Stimulated activated CD4-positive, alpha-beta T cell treated with anti-CD3 and anti-CD28 coated beads, Interleukin-4, amount 100 ng/mL, for 1 hour (primary cell): ENCODE data around the gene TAMALIN.

Experiments used
- DNase-seq: peaks from one replicate; pipeline ENCODE4 v3.0.0-alpha.2; 2020

Gene TAMALIN

DNA sequence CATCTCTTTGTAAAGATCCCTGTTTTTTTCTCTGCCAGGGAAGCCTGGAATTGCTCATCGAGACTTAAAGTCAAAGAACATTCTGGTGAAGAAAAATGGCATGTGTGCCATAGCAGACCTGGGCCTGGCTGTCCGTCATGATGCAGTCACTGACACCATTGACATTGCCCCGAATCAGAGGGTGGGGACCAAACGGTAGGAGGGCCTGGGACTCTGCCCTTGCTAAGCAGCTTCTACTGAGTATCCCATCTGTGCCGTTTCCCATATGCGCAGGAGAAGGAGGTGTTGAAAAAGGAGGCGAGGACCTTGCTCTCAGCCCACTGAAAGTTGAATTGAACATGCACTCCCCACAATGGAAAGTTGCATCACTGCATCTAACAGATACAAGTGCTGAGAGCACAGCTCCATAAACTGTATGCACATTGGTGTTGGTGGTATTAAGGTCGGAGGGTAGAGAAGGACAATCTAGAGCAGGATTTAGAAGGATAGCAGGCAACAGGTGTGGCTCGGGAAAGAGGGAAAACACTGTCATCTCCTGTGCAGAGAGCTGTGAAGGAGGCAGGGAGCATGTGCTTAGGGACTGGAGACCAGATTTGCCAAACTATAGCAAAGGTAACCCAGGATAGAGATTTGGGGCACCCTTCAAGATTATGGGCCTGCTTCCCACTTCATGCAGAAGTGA, 21.5 kb upstream of the TAMALIN start:
- DNase-seq, result no peak

DNA sequence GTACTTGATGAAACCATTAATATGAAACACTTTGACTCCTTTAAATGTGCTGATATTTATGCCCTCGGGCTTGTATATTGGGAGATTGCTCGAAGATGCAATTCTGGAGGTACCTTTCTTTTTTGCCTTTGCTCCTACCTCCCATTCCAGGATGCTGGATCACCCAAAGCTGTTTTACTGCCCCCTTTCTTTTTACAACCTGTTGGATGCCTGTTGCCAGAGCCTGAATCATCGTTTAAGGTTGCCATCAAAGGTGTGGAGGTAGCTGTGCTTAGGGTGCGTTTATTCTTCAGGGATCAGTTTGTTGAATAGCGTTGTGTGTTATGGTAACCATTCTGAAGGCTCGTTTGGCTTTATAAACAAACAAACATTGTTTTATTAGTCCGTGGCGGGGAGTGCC, 19.9 kb upstream of the TAMALIN start:
- DNase-seq, result no peak

DNA sequence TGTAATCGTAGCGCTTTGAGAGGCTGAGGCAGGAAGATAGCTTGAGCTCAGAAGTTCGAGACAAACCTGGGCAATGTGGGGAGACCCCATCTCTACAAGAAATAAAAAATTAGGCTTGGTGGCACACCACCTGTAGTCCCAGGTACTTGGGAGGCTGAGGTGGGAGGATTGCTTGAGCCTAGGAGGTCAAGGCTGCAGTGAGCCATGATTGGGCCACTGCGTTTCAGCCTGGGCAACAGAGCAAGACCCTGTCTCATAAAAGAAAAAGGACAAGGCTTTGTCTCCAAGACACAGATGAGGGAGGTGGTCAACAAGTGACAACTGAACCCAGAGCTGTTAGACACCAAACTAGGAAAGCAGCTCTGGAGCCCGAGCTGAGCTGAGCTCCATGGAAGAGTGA, 14.5 kb upstream of the TAMALIN start:
- DNase-seq, result no peak

DNA sequence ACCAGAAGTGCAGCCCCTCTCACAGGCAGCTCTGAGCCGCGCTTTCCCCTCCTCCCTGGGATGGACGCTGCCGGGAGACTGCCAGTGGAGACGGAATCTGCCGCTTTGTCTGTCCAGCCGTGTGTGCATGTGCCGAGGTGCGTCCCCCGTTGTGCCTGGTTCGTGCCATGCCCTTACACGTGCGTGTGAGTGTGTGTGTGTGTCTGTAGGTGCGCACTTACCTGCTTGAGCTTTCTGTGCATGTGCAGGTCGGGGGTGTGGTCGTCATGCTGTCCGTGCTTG, 12.3 kb upstream of the TAMALIN start:
- DNase-seq, result no peak

DNA sequence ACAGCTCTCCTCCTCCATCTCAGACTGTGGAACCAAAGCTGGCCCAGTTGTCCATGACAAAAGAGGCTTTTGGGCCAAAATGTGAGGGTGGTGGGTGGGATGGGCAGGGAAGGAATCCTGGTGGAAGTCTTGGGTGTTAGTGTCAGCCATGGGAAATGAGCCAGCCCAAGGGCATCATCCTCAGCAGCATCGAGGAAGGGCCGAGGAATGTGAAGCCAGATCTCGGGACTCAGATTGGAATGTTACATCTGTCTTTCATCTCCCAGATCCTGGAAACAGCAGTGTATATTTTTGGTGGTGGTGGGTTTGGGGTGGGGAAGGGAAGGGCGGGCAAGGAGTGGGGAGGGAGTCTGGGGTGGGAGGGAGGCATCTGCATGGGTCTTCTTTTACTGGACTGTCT, 11.8 kb upstream of the TAMALIN start:
- DNase-seq, result no peak

DNA sequence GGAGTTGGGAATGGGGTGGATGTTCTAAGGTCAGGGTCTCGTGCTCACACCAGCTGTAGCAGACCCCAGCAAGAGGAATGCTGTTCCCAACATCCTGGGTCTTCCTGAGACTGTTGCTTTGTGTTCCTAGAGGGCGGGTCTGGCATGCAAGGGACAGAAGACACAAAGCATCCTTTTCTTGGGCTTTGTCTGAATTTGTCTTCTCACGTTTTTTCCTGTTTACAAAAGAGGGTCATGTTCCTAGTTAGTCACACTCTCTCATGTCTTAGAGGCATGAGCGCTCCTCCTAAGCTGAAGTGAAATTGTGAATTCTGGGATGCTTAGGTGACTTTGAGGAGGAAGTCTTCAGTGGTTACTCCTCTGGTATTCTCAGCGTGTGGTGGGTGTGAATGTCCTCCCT, 9.6 kb upstream of the TAMALIN start:
- DNase-seq, result no peak

DNA sequence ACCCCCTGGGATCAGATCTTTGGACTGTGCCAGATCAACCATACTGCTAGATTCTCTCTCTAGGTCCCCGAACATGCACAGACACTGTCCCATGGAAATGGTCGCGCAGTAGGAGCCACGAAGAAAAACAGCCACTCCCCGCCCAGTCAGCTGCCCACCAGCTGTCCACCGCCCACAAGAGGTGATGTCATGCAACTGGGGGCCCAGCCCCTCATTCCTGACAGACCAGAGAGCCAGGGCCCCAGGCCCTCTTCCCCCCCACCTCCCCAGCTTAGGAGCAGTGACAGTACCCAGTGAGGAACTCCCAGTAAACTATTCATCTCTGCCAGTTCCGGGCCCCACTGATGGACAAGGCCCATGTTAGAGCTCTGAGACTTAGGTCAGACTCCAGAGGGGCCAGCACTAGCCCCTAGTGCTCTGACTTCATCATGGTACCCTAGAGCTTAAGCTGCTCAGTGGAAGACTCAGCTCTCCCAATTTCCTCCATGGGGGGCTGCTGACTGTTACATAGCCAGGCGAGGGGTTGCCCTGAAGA, 3.7 kb upstream of the TAMALIN start:
- no peak for DNase-seq

DNA sequence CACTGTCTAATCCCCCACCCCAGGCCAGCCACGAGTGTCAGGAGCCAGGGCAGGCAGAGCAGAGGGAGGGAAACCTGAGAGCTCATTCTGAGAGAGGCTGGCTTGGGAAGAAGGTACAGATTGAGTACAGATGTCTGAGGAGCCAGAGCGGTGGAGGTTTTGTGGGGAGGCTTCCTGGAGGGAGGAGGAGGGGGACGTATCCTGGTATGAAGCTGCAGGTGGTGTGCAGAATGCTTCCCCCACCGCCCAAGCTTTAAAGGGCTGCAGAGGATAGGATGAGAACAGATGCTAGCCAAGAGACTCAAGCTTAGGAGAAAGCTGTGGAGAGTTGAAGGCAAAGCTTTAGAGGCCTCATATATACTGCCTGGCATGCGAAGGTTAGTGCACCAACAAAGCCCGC, 3.2 kb upstream of the TAMALIN start:
- DNase-seq, result no peak

DNA sequence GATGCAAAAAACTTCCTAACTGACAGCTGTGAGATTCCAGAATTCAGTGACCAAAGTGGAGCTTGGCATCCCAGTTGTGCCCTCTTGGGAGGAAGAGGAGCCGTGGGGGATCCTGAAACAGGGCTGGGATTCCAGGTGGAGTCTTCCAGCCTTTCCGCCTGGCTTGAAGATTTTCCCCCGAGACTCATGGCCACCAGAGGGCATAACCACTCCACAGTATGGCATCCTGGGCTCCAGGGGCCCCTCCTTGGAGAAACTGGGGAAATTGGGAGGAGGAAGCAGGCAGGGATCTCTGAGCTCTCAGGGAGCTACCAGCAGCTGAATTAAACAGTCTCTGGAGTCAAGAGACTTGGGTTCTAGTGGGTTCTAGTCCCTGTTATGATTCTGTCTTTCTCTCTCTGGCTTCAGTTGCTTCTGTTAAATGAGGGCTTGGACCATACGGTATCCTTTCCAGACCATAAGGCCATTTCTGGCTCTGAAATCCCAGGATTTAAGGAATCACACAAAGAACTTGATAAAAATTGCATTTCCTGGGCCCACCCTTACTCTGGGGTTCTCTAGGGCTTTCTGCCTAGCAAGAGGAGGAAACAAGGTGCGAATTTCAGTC, 2.6 kb upstream of the TAMALIN start:
- DNase-seq, result no peak

DNA sequence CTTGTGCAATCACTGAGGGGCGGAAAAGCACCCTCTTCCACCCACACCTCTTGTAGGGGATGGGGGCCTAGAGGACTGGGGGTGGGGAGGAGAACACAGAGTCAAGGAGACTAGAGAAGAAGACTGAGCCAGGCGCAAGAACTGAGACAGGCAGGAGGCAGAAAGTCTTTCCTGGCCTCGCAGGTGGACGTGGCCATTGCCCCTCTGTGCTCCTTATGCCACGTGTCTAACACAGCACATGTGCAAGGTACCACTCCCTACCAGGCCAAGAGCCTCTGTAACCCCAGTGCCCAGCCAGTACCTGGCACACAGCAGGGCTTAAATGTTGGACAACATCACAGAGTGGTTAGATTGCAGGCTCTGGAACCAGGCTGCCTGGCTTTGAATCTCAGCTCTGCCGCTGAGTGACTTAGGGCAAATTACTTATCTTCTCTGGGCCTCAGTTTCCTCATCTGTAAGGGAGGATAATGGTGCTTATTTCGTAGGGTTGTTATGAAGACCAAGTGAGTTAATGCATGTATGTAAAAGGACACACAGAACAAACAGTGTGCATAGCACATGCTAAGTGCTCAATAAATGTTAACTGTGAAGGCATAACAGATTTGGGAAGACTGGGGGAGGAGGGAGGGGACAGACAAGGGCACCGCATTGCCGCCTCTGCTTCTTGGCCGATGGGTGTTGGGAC, 1.4 kb upstream of the TAMALIN start:
- DNase-seq, result no peak

DNA sequence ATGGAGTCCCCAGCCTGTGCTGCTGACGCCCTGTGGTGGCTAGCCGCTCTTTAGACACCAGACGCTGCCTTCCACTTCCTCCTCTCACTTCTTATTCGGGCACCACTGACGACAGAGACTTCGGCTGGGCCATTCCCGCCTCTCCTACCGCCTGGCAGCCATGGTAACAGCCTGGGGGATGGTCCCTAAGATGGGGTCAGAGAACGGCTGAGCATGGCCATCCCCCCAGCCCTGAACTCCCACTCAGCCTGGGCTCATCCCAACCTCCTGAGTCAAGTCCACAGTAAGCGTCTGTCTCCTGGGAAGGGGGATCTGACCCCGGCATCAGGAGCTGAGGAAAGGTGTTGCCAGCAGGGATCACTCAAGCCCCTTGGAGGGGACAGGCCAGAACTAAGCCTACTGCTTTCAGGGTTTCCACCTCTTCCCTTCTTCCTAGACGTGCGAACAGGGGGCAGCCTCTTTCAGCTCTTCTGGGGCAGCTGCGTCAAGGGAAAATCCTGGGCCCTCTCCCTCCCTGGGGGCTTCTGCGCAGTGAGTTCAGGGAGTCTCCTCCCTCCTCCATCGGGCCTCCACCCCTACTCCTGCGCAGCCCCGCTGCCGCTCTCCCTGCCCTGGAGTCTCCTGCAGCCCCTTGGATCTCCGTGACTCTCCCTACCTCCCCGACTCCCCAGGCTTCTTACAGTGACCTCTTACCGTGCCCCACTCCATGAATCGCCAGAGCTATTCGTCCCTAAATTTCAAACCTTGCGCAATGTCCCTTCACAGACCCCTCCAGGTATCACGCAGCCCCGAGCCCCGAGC, 643 bp upstream of the TAMALIN start:
- no peak for DNase-seq

DNA sequence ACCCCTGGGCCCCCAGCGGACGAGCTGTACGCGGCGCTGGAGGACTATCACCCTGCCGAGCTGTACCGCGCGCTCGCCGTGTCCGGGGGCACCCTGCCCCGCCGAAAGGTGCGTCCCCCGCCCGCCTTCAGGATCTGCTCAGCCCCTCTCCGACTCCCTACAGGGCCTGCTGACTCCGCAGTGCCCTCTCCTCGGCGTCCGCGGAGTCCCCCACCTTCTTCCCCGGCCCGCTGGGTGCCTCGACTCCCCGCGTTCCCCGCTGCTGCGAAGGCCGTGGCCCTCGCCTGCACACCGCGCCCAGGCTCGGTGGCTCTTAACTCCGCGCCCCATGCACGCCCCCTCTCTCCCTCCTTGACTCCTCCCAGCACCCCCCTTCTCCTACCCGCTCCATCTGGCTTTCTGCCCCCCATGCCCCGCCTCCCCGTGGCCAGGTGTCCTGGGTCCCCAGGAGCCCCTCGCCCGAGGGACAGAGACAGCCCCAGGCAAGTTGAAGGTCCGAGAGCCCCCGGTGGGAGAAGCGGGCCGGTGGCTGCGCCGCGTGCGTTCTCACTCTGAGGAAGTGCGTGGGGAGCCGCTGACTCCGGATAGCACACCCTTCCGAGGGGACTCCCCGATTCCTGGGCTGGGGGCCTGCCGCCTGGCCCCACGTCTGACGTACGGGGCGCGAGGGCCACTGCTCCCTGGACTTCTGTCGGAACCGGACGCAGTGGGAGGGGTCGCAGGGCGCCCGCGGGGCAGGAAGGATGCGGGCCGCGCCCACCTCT, 594 bp downstream of the TAMALIN start:
- peak; percentile 59 for DNase-seq

DNA sequence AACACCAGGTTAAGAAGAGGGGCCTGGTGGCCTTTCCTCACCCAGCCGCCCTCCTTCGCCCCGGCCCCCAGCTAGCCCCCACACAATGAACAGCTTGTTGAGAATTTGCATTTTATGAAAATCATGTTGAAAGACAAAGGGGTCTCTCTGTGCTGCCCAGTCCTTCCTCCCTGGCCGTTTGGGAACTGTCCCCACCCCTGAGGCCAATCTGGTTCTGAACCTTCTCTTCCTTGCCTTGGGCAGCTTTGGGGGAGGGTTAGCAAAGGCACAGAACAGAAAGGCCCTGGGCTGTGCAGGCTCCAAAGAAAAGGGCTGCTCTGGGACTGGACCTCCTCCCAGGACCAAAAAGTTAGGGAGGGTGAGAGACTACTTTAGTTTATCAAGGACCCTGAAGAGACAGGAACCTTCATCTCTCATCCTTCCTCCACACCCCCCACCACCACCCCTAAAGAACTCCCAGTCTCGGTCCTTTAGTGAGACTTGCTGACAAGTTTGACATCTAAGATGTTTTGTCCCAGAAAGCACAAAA, 1.3 kb downstream of the TAMALIN start:
- no peak for DNase-seq

DNA sequence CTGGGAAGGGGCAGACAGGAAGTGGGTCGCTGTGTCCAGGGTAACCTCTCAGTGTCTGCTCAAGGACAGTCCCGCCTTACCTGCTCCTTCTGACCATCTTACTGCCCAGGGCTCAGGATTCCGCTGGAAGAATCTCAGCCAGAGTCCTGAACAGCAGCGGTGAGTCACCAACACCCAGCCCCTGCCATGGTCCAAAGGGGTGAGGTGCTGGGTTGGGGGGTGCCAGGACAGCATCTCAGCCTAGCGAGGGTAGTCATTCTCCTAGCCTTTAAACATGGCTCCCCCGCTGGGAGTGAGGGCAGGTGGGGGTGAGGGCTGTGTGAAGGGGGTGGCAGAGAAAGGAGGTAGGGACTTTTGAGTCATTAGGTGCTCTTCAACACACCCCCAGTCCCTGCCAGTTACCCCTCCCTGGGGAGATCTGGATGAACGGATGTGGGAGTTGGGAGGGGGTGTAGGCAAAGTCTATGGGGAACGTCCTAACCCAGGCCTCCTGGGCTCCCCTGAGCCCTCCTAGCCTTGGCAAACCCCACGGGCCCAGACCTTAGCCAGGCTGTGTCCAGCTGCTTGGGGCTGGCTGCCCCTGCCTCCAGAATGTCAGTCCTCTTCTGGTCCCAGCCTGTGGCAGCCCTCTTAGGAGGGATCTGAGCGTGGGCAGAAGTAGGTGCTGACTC, 2.5 kb downstream of the TAMALIN start:
- DNase-seq, result no peak

DNA sequence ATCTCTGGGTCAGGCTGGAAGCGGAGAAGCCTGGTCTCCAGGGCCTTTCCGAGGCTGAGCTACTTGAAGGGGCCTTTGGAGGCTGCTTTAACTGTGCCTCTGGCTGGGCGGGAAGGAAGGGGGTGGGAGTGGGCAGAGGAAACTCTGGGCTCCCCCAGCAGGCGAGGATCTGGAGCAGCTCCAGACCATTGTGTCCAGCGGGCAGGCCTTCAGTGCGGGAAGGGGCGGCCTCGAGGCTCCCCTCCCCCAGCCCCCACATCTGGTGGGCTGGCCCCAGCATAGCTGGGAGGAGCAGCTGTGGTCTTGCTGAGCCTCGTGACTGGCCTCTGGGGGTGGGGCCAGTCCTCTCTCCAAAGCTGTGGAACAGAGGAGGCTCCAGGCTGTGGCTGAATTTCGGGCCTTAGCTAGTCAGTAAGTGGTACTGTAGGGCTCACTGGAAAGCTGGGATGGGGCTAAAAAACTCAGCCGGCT, 3.4 kb downstream of the TAMALIN start:
- DNase-seq, result no peak

DNA sequence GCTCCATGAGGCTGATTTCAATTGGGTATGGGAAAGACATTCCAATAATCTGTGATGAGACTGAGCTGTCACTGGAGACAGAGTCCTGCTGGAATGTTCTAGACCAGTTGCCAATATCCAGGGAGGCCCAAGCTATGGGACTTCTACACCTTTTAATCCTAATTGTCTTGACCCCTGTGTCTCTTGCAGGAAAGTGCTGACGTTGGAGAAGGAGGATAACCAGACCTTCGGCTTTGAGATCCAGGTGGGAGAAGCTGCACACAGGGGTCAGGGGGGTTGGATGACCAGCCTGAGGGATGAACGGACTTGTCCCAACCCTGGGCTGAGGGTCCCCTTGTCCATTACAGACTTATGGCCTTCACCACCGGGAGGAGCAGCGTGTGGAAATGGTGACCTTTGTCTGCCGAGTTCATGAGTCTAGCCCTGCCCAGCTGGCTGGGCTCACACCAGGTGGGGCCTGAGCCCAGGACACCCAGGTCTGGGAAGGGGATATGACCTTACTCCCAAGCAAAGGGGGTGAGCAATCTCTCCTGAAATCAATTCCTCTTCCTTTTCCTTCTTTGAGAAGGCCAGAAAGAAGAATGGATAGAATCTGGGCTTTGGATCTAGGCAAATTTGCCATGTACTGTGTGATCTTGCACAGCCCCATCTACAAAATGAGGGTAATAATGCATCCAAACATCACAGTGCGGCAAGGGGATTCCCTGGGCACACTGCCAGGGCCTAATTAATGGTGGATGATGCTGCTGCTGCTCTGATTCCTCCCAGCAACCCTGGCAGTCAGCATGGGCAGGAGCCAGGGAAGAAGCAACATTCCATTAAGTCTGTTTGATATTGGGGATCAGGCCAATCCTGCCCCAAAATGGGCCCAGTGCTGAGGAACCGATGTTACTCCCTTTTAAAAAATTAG, 4.2 kb downstream of the TAMALIN start:
- DNase-seq, result no peak

DNA sequence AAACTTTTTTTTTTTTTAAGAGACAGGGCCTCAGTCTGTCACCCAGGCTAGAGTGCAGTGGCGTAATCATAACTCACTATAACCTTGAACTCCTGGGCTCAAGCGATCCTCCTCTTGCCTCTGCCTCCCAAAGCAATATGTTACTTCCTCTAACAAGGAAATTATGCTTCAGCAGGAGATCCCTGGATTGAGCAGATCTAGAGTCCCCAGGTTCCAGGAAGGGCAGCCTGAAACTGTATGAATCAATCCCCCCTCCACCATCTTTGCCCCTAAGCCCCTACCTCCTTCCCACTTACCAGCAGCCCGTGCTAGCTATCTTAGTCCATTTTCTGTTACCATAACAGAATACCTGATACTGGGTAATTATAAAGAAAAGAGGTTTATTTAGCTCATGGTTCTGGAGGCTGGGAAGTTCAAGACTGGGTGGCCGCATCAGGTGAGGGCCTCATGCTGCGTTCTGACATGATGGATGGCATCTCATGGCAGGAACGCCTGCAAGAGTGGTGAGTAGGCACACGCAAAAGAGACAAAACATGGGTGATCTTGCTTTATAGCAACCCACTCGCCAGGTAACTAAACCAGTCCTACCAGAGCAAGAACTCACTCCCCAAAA, 5.0 kb downstream of the TAMALIN start:
- no peak for DNase-seq

DNA sequence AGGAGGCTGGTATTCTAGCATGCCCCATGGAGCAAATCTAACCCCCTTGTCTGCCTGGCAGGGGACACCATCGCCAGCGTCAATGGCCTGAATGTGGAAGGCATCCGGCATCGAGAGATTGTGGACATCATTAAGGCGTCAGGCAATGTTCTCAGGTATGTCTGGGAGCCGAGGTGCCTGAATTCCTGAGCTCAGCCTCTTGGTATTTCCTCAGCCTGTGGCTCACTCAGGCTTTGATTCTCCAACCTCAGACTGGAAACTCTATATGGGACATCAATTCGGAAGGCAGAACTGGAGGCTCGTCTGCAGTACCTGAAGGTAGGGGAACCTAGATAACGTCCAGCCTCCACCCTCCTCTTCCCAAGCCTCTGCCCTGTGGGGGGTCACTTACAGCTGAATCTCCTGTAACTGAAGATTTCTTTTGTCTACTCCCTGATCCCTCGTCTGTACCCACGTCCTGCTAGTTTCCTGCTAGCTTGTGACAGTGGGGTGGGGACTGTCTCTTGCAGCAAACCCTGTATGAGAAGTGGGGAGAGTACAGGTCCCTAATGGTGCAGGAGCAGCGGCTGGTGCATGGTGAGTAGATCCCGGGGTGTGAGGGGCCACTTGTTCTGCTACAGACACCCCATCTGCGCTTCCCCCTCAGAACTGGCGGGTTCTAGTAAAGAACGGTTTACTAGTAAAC, 7.0 kb downstream of the TAMALIN start:
- DNase-seq, result no peak
